CD4-positive, CD25-positive, alpha-beta regulatory T cell (primary cell): ENCODE data around the gene PAM. TPM values are rescaled to one million over a fixed set of nuclear protein-coding genes. Genes with fewer than 3 reads are reported as not detected.

Experiments used
- ATAC-seq, 2 donors: fragments of 150-1000 bp; cut with Tn5 transposase; one replicate each; pipeline ENCODE4 v1.10.0; 2021; ENCODE audit warnings: low read depth in 2 of 2, moderate number of reproducible peaks in 2 of 2, moderate library complexity in 1 of 2
- DNase-seq, 3 donors: peaks; one replicate each; pipeline versions ENCODE4 v3.0.0 to v3.0.0-alpha.2; 2012 to 2022; ENCODE audit warnings: mixed read lengths in 1 of 3
- H3K27ac ChIP-seq: one replicate; pipeline ENCODE4 v1.7.0; 2013; ENCODE audit warnings: mild to moderate bottlenecking, low read length; ENCODE audit not compliant: insufficient read depth, poor library complexity, severe bottlenecking
- H3K27me3 ChIP-seq: one replicate; pipeline ENCODE4 v1.7.0; 2013; ENCODE audit warnings: low read length; ENCODE audit not compliant: control insufficient read depth, insufficient read depth
- H3K36me3 ChIP-seq: one replicate; pipeline ENCODE4 v1.7.0; 2013; ENCODE audit warnings: mild to moderate bottlenecking, low read length, moderate library complexity; ENCODE audit not compliant: control insufficient read depth, insufficient read depth
- H3K4me1 ChIP-seq: 2 replicates; pipeline ENCODE4 v1.7.0; 2013; ENCODE audit warnings: mild to moderate bottlenecking, low read length; ENCODE audit not compliant: insufficient read depth, control insufficient read depth, poor library complexity, severe bottlenecking
- H3K4me3 ChIP-seq: one replicate; pipeline ENCODE4 v1.7.0; 2013; ENCODE audit warnings: low read depth, mild to moderate bottlenecking, low read length, moderate library complexity
- H3K9me3 ChIP-seq, 2 experiments: 1 replicate in 1 of 2; 2 replicates in 1 of 2; pipeline ENCODE4 v1.7.0; 2013; ENCODE audit warnings: low read length in 2 of 2, mild to moderate bottlenecking in 1 of 2, moderate library complexity in 1 of 2; ENCODE audit not compliant: control insufficient read depth in 2 of 2
- H3K27ac Mint-ChIP-seq, 3 donors: one replicate each; pipeline ENCODE4 v1.8.0; 2020 to 2022; ENCODE audit warnings: mild to moderate bottlenecking in 3 of 3, mixed read lengths in 3 of 3, moderate library complexity in 2 of 3
- H3K27me3 Mint-ChIP-seq: one replicate; pipeline ENCODE4 v1.8.0; 2022; ENCODE audit warnings: mild to moderate bottlenecking, mixed read lengths
- H3K36me3 Mint-ChIP-seq: one replicate; pipeline ENCODE4 v1.8.0; 2020; ENCODE audit warnings: mixed read lengths
- H3K4me1 Mint-ChIP-seq, 4 donors: one replicate each; pipeline ENCODE4 v1.8.0; 2020 to 2022; ENCODE audit warnings: mixed read lengths in 4 of 4, mild to moderate bottlenecking in 1 of 4
- H3K4me3 Mint-ChIP-seq, 4 donors: one replicate each; pipeline ENCODE4 v1.8.0; 2020 to 2022; ENCODE audit warnings: mild to moderate bottlenecking in 4 of 4, mixed read lengths in 4 of 4, moderate library complexity in 3 of 4
- H3K9me3 Mint-ChIP-seq, 7 donors: one replicate each; pipeline ENCODE4 v1.8.0; 2020 to 2022; ENCODE audit warnings: mixed read lengths in 7 of 7, mild to moderate bottlenecking in 3 of 7, moderate library complexity in 2 of 7
- polyA plus RNA-seq, 4 donors: library from polyadenylated mRNA; unstranded; fragments of 300-500 nt; fragmentation: Illumina TruSeq; gene quantifications; one replicate each; pipeline ENCODE4 v1.2.3, GENCODE V29; 2021
- total RNA-seq: library from RNA; stranded (reverse); gene quantifications from one replicate; pipeline ENCODE4 v1.2.3, GENCODE V29; 2022

PAM gene
- total and polyA plus RNA-seq, 5 donors from 2014 or later = 22.9 to 60.0 (median 34.7) TPM

DNA sequence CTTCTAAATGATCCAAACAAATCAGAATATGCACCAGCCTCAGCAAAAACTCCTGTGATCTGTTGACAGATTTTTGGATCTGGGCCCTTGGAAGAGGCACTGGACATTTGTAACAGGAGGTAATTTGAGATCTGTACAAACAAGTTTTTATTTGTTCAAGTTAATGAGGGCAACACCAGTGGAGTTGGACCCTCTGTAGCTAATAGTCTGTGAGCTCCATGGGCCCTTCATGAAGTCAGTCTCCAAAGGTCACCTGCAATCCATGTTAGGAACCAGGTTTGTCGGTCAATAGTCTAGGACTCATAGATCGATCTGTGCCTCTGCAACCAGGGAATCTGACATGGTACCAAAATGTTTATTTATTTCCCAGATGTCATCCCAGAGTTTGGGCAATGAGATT is 40.9 kb downstream of the PAM start:
- no peak overlapping the region for H3K4me3 ChIP-seq
- peaks cover 31 to 41% (median 37%) of the 10 kb centered on the region in 4 donors for H3K4me1 Mint-ChIP-seq
- peaks cover 4% of the 10 kb centered on the region for H3K27me3 Mint-ChIP-seq
- no peaks in the 10 kb centered on the region for H3K9me3 ChIP-seq
- no peak overlapping the region for H3K4me3 Mint-ChIP-seq
- no peaks in the 10 kb centered on the region for H3K27me3 ChIP-seq
- ATAC-seq (no peak), DNase-seq (no peak)
- no peak overlapping the region for H3K27ac ChIP-seq
- H3K36me3 ChIP-seq = no peaks in the 10 kb centered on the region
- H3K36me3 Mint-ChIP-seq = no peaks in the 10 kb centered on the region
- H3K27ac Mint-ChIP-seq = no peak overlapping the region
- peaks cover 7% of the 10 kb centered on the region for H3K4me1 ChIP-seq
- peaks cover 0 to 1% (median 0%) of the 10 kb centered on the region in 7 donors for H3K9me3 Mint-ChIP-seq

- ATAC-seq = no peak
- Mint-ChIP-seq H3K9me3 (no peaks in the 10 kb centered on the region), H3K4me1 (peaks cover 35 to 44% (median 41%) of the 10 kb centered on the region in 4 donors), H3K4me3 (no peak overlapping the region), H3K36me3 (no peaks in the 10 kb centered on the region), H3K27me3 (peaks cover 4% of the 10 kb centered on the region), H3K27ac (no peak overlapping the region)
- H3K27ac ChIP-seq = no peak overlapping the region
- H3K4me3 ChIP-seq = no peak overlapping the region
- DNase-seq = no peak
- H3K27me3 ChIP-seq = no peaks in the 10 kb centered on the region
- H3K9me3 ChIP-seq = no peaks in the 10 kb centered on the region
- H3K36me3 ChIP-seq = no peaks in the 10 kb centered on the region
- peaks cover 12% of the 10 kb centered on the region for H3K4me1 ChIP-seq
These were observed 41.4 kb downstream of the PAM start for GRCh38 chr5:102796498-102796897.

DNA sequence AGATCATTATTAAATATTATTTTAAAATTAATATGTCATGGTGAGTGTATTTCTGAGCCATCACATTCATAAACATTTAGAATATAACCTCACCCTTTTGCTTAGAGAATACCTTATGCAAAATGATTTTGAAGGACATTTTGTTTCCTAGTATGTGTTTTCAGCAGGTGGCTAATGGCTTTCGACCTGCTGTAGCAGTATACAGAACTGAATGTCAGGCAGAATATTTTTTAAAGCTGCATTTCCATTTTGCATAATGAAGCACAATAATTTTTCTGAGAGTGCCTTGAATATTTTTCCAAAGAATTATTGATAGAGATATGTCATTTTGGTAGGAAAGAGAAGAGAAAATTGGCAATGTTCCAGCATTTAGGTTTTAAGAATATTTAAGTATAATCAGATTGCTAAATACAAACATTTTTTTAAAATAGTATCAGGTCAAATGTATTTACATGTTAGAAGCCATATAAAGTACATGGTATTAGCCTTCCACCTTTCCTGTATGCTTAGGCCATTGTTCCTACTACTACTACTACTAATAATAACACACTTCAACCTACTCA is 42.3 kb downstream of the PAM start:
- no peak overlapping the region for H3K4me3 ChIP-seq
- H3K4me1 ChIP-seq = peaks cover 13% of the 10 kb centered on the region
- Mint-ChIP-seq H3K27ac (peak overlapping the region in 1 of 3 donors; percentile 56), H3K4me3 (no peak overlapping the region), H3K9me3 (no peaks in the 10 kb centered on the region), H3K4me1 (peaks cover 33 to 50% (median 43%) of the 10 kb centered on the region in 4 donors), H3K36me3 (no peaks in the 10 kb centered on the region), H3K27me3 (peaks cover 3% of the 10 kb centered on the region)
- H3K27me3 ChIP-seq = no peaks in the 10 kb centered on the region
- H3K27ac ChIP-seq = no peak overlapping the region
- H3K9me3 ChIP-seq = no peaks in the 10 kb centered on the region
- ATAC-seq (no peak), DNase-seq (no peak)
- H3K36me3 ChIP-seq = no peaks in the 10 kb centered on the region

GRCh38 chr5:102798104-102798785 is 43.1 kb downstream of the PAM start:
- H3K9me3 Mint-ChIP-seq = no peaks in the 10 kb centered on the region
- ATAC-seq = no peak
- no peaks in the 10 kb centered on the region for H3K27me3 Mint-ChIP-seq

GRCh38 chr5:102799017-102799416 is 43.9 kb downstream of the PAM start:
- H3K27ac Mint-ChIP-seq = no peak overlapping the region
- peaks cover 4% of the 10 kb centered on the region for H3K36me3 Mint-ChIP-seq
- Histone ChIP-seq H3K4me3 (no peak overlapping the region), H3K27ac (no peak overlapping the region), H3K4me1 (peaks cover 13% of the 10 kb centered on the region), H3K9me3 (no peaks in the 10 kb centered on the region), H3K27me3 (no peaks in the 10 kb centered on the region), H3K36me3 (no peaks in the 10 kb centered on the region)
- H3K4me3 Mint-ChIP-seq = no peak overlapping the region
- H3K4me1 Mint-ChIP-seq = peaks cover 27 to 49% (median 46%) of the 10 kb centered on the region in 4 donors
- no peak for DNase-seq
- no peak for ATAC-seq
- H3K27me3 Mint-ChIP-seq = no peaks in the 10 kb centered on the region
- H3K9me3 Mint-ChIP-seq = no peaks in the 10 kb centered on the region

More at GRCh38 chr5:102798104-102798785, 43.1 kb downstream of the PAM start:
- Histone ChIP-seq H3K36me3 (no peaks in the 10 kb centered on the region), H3K27ac (no peak overlapping the region), H3K27me3 (no peaks in the 10 kb centered on the region), H3K4me3 (no peak overlapping the region), H3K9me3 (no peaks in the 10 kb centered on the region), H3K4me1 (peaks cover 13% of the 10 kb centered on the region)
- Mint-ChIP-seq H3K27ac (no peak overlapping the region), H3K4me1 (peaks cover 27 to 47% (median 45%) of the 10 kb centered on the region in 4 donors), H3K4me3 (no peak overlapping the region), H3K36me3 (no peaks in the 10 kb centered on the region)
- DNase-seq = no peak

DNA sequence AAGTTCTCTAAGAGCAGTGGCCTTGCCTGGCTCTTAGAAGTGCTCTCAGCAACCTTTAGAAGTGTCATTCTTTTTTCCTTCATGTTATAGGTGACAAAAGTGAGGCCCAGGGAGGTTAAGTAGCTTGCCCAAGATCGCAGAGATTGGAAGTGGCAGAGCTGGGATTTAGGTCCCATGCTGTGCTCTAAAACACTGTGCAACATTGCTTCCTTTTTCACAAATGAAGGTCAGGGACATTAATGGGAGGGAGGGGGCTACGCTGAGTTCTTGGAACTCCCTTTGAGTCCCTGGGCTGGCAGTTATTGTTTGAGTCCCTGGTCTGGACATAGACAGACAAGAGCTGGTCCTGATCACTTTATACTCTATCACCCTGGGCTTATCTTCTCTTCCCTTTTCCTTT is 45.3 kb downstream of the PAM start:
- H3K36me3 ChIP-seq = no peaks in the 10 kb centered on the region
- DNase-seq (no peak), ATAC-seq (no peak)
- no peaks in the 10 kb centered on the region for H3K9me3 ChIP-seq
- peaks cover 13% of the 10 kb centered on the region for H3K4me1 ChIP-seq
- Mint-ChIP-seq H3K36me3 (peaks cover 9% of the 10 kb centered on the region), H3K9me3 (no peaks in the 10 kb centered on the region), H3K4me1 (peaks cover 27 to 51% (median 43%) of the 10 kb centered on the region in 4 donors), H3K4me3 (no peak overlapping the region), H3K27me3 (no peaks in the 10 kb centered on the region), H3K27ac (no peak overlapping the region)
- no peaks in the 10 kb centered on the region for H3K27me3 ChIP-seq
- H3K27ac ChIP-seq = no peak overlapping the region
- H3K4me3 ChIP-seq = no peak overlapping the region

GRCh38 chr5:102801371-102801770 is 46.3 kb downstream of the PAM start:
- no peak overlapping the region for H3K27ac Mint-ChIP-seq
- H3K27me3 Mint-ChIP-seq = no peaks in the 10 kb centered on the region
- Histone ChIP-seq H3K27me3 (no peaks in the 10 kb centered on the region), H3K4me1 (peaks cover 13% of the 10 kb centered on the region), H3K36me3 (no peaks in the 10 kb centered on the region), H3K27ac (no peak overlapping the region), H3K4me3 (peak overlapping the region; percentile 16), H3K9me3 (no peaks in the 10 kb centered on the region)
- H3K9me3 Mint-ChIP-seq = no peaks in the 10 kb centered on the region
- DNase-seq (peak in 2 of 3 donors; percentile 51 to 78), ATAC-seq (peak; percentile 92 to 95)
- peaks cover 11% of the 10 kb centered on the region for H3K36me3 Mint-ChIP-seq
- H3K4me1 Mint-ChIP-seq = peaks cover 27 to 49% (median 43%) of the 10 kb centered on the region in 4 donors
- no peak overlapping the region for H3K4me3 Mint-ChIP-seq
